Kidney (tissue), 14 donors: ENCODE results near the gene SRSF9. TPM values are rescaled to one million over a fixed set of nuclear protein-coding genes. Genes with fewer than 3 reads are reported as not detected.

Experiments
- DNase-seq, 5 donors: peaks; one replicate each; pipeline ENCODE4 v3.0.0-alpha.2; 2013 to 2020
- FAIRE-seq: peaks from 2 replicates; lab custom pipeline; 2012; peaks lifted over from hg19 to GRCh38; lab: Jason Lieb, UNC
- H3K27ac ChIP-seq, 2 donors: one replicate each; pipeline ENCODE4 v1.7.0; 2013; ENCODE audit warnings: low read depth in 2 of 2, low read length in 2 of 2, inconsistent platforms in 1 of 2
- H3K27me3 ChIP-seq: one replicate; pipeline ENCODE4 v1.7.1; 2013; ENCODE audit warnings: low read length, inconsistent platforms; ENCODE audit not compliant: control insufficient read depth, insufficient read depth
- H3K36me3 ChIP-seq, 3 donors: one replicate each; pipeline versions ENCODE4 v1.7.0 to v1.7.1; 2013; ENCODE audit warnings: low read length in 3 of 3, control low read depth in 1 of 3, inconsistent platforms in 1 of 3; ENCODE audit not compliant: insufficient read depth in 3 of 3, control insufficient read depth in 2 of 3
- H3K4me1 ChIP-seq, 3 donors: one replicate each; pipeline versions ENCODE4 v1.7.0 to v1.7.1; 2013; ENCODE audit warnings: low read length in 3 of 3, inconsistent platforms in 1 of 3, low read depth in 1 of 3; ENCODE audit not compliant: control insufficient read depth in 2 of 3, insufficient read depth in 2 of 3
- H3K4me3 ChIP-seq, 3 donors: one replicate each; pipeline versions ENCODE4 v1.7.0 to v1.8.1; 2013; ENCODE audit warnings: low read length in 3 of 3, control low read depth in 1 of 3, inconsistent platforms in 1 of 3
- H3K9ac ChIP-seq, 3 donors: one replicate each; pipeline versions ENCODE4 v1.7.0 to v1.7.1; 2013; ENCODE audit warnings: low read length in 3 of 3, control low read depth in 1 of 3, inconsistent platforms in 1 of 3
- H3K9me3 ChIP-seq, 3 donors: one replicate each; pipeline versions ENCODE4 v1.7.0 to v1.7.1; 2013; ENCODE audit warnings: low read length in 3 of 3, control low read depth in 1 of 3, inconsistent platforms in 1 of 3; ENCODE audit not compliant: control insufficient read depth in 2 of 3, insufficient read depth in 1 of 3
- intact Hi-C: fragments of 100-400 bp; cut with DNase I; formaldehyde crosslinking; loops from one replicate; pipeline ENCODE4 v1.11.1; 2022
- polyA plus RNA-seq: library from polyadenylated mRNA; stranded (reverse); fragments of 350-450 nt; fragmentation: Illumina TruSeq; extraction: RNeasy Lipid Tissue Mini Kit (QIAGEN cat#74804); gene quantifications from one replicate; pipeline ENCODE4 v1.2.3, GENCODE V29; 2014; ENCODE audit warnings: low read depth, low replicate concordance; ENCODE audit not compliant: insufficient read depth
- total RNA-seq: library from RNA; stranded (reverse); fragmentation: NEBNext Ultra II Directional; extraction: Animal tissue kit (Norgen Biotek cat#: 25700); gene quantifications from one replicate; pipeline ENCODE4 v1.2.1, GENCODE V29; 2021
- TF ChIP-seq, protein P1 (sequence below): IDR thresholded peaks from 3 replicates; pipeline ENCODE4 v1.5.1; 2012; ENCODE audit warnings: mild to moderate bottlenecking, moderate library complexity, borderline replicate concordance; ENCODE audit not compliant: insufficient read depth; ENCODE audit errors: extremely low read depth
- donor health status: control.
- donor health status: control.
- donor health status: control.
- donor health status: control.
- donor health status: control.
- donor health status: DM: yes; HTN: yes; CAD: no.
- donor health status: Normal renal cell carcinoma (clear cell type).

Gene SRSF9
- total and polyA plus RNA-seq, 2 donors from 2014 or later: 144 to 151 TPM

- H3K36me3 ChIP-seq: no peaks in the 10 kb centered on the region
- intact Hi-C loops: no loop called here
- H3K4me1 ChIP-seq: no peaks in the 10 kb centered on the region
- FAIRE-seq (no peak), DNase-seq (no peak)
- H3K9ac ChIP-seq: no peak overlapping the region
- TF ChIP-seq, protein P1, sequence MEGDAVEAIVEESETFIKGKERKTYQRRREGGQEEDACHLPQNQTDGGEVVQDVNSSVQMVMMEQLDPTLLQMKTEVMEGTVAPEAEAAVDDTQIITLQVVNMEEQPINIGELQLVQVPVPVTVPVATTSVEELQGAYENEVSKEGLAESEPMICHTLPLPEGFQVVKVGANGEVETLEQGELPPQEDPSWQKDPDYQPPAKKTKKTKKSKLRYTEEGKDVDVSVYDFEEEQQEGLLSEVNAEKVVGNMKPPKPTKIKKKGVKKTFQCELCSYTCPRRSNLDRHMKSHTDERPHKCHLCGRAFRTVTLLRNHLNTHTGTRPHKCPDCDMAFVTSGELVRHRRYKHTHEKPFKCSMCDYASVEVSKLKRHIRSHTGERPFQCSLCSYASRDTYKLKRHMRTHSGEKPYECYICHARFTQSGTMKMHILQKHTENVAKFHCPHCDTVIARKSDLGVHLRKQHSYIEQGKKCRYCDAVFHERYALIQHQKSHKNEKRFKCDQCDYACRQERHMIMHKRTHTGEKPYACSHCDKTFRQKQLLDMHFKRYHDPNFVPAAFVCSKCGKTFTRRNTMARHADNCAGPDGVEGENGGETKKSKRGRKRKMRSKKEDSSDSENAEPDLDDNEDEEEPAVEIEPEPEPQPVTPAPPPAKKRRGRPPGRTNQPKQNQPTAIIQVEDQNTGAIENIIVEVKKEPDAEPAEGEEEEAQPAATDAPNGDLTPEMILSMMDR: no peak
- no peaks in the 10 kb centered on the region for H3K27me3 ChIP-seq
- no peak overlapping the region for H3K27ac ChIP-seq
- no peak overlapping the region for H3K4me3 ChIP-seq
- no peaks in the 10 kb centered on the region for H3K9me3 ChIP-seq
Measured at GRCh38 chr12:120475643-120476042, 6.1 kb upstream of the SRSF9 start.

DNA sequence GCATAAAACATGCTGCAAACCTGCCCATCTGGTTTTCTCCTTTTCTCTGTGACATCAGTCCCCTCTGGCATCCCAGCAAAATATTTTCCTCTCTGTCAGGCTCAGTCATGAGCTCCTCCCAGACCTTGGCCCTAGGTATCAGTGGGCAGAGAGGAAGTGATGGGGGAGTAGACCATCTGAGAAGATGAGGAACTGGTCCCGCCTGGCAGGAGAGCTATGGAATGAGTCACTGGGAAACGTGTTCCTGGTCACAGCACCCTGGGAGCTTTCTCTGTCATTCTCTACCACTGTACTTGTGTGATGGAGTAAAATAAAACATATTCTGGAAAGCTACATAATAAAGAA, 5.0 kb upstream of the SRSF9 start:
- FAIRE-seq (no peak), DNase-seq (peak in 3 of 5 donors; percentile 53 to 84 (median 75))
- Histone ChIP-seq H3K27me3 (no peaks in the 10 kb centered on the region), H3K9ac (no peak overlapping the region), H3K9me3 (no peaks in the 10 kb centered on the region), H3K4me1 (no peaks in the 10 kb centered on the region), H3K27ac (no peak overlapping the region), H3K36me3 (no peaks in the 10 kb centered on the region), H3K4me3 (no peak overlapping the region)
- TF ChIP-seq, protein P1: no peak
- intact Hi-C loops: no loop called here

GRCh38 chr12:120473807-120474615, 4.5 kb upstream of the SRSF9 start:
- Histone ChIP-seq H3K36me3 (no peaks in the 10 kb centered on the region), H3K9ac (no peak overlapping the region), H3K9me3 (no peaks in the 10 kb centered on the region), H3K27me3 (no peaks in the 10 kb centered on the region), H3K27ac (no peak overlapping the region), H3K4me3 (no peak overlapping the region), H3K4me1 (no peaks in the 10 kb centered on the region)
- DNase-seq (no peak), FAIRE-seq (no peak)
- TF ChIP-seq, protein P1: no peak
- intact Hi-C loops: no loop called here

- no peak for DNase-seq
- no peaks in the 10 kb centered on the region for H3K9me3 ChIP-seq
- H3K36me3 ChIP-seq: no peaks in the 10 kb centered on the region
- no peaks in the 10 kb centered on the region for H3K27me3 ChIP-seq
- H3K27ac ChIP-seq: no peak overlapping the region
- no peak overlapping the region for H3K4me3 ChIP-seq
- TF ChIP-seq, protein P1: no peak
- intact Hi-C loops: no loop called here
- H3K9ac ChIP-seq: no peak overlapping the region
- no peak for FAIRE-seq
- peaks cover 0 to 5% (median 0%) of the 10 kb centered on the region in 3 donors for H3K4me1 ChIP-seq
Measured at GRCh38 chr12:120472521-120472920, 3.0 kb upstream of the SRSF9 start.
